GM19351 (cell line): ENCODE measurements around the gene PDZD11.
"Not testable (repeated sequence)": the region's sequence is repeated elsewhere in the genome, so short reads cannot be mapped to it uniquely, and the experiment has no call there.

Experiments
- ATAC-seq: cut with Tn5 transposase; IDR thresholded peaks from one replicate; pipeline ENCODE4 v1.9.1; 2021; ENCODE audit warnings: mild to moderate bottlenecking, moderate library complexity; ENCODE audit not compliant: unreplicated experiment

The PDZD11 gene

GRCh38 chrX:70257423-70258288 is 32.1 kb downstream of the PDZD11 start:
- ATAC-seq, result no peak

GRCh38 chrX:70255452-70255851 is 34.3 kb downstream of the PDZD11 start:
- ATAC-seq, result no peak

- no peak for ATAC-seq
Observed at GRCh38 chrX:70254909-70255308, 34.8 kb downstream of the PDZD11 start.

GRCh38 chrX:70254063-70254400 is 35.7 kb downstream of the PDZD11 start:
- no peak for ATAC-seq

GRCh38 chrX:70253377-70254062 is 36.2 kb downstream of the PDZD11 start:
- no peak for ATAC-seq

- no peak for ATAC-seq
Observed at GRCh38 chrX:70252491-70252890, 37.2 kb downstream of the PDZD11 start.

- no peak for ATAC-seq
Observed at GRCh38 chrX:70247252-70247651, 42.5 kb downstream of the PDZD11 start.

GRCh38 chrX:70244881-70245280 is 44.8 kb downstream of the PDZD11 start:
- no peak for ATAC-seq

GRCh38 chrX:70243601-70244000 is 46.1 kb downstream of the PDZD11 start:
- ATAC-seq, result not testable (repeated sequence)

- ATAC-seq, result no peak
Observed at GRCh38 chrX:70241501-70241900, 48.2 kb downstream of the PDZD11 start.

GRCh38 chrX:70240751-70241150 is 49.0 kb downstream of the PDZD11 start:
- ATAC-seq, result no peak
